Right ventricle myocardium inferior (tissue), 1 donor: ENCODE data around the gene THYN1. TPM values are rescaled to one million over a fixed set of nuclear protein-coding genes. Genes with fewer than 3 reads are reported as not detected.
"Not testable (repeated sequence)": the region's sequence is repeated elsewhere in the genome, so short reads cannot be mapped to it uniquely, and the experiment has no call there.

Source experiments
- ATAC-seq: fragments of 200-7000 bp; cut with Tn5 transposase; one replicate; pipeline ENCODE4 v1.9.1; 2020; ENCODE audit warnings: mild to moderate bottlenecking, moderate library complexity
- DNase-seq: peaks from one replicate; pipeline ENCODE4 v3.0.0; 2021; ENCODE audit errors: missing footprints
- intact Hi-C: fragments of 100-400 bp; cut with DNase I; formaldehyde crosslinking; loops from one replicate; pipeline ENCODE4 v1.11.0; 2022
- total RNA-seq: library from RNA; stranded (reverse); fragmentation: NEBNext Ultra II Directional; extraction: Animal tissue kit (Norgen Biotek cat#: 25700); gene quantifications from one replicate; pipeline ENCODE4 v1.2.1, GENCODE V29; 2021
- donor health status: DM: no; HTN: yes; CAD: no; lungs with severe emphysema.

THYN1 gene
- total RNA-seq, 1 donor from 2014 or later = 36.8 TPM

- intact Hi-C loops, DNase-seq, ATAC-seq: not testable (repeated sequence)
These were observed 2.0 kb upstream of the THYN1 start for GRCh38 chr11:134255184-134255561.

- no peak for ATAC-seq
- DNase-seq = no peak
- intact Hi-C loops = no loop called here
These were observed 1.5 kb upstream of the THYN1 start for GRCh38 chr11:134254433-134255183.

- no peak for ATAC-seq
- no peak for DNase-seq
- intact Hi-C loops = loop anchor here (1.0 kb wide), 1 partner anchor 28 kb away; the partner anchor contains the start of gene VPS26B
These were observed 585 bp downstream of the THYN1 start for GRCh38 chr11:134252346-134253187.

- ATAC-seq (no peak), DNase-seq (no peak)
- intact Hi-C loops = no loop called here
These were observed 2.5 kb downstream of the THYN1 start for GRCh38 chr11:134250675-134251074.

GRCh38 chr11:134250246-134250645, 2.9 kb downstream of the THYN1 start:
- no peak for ATAC-seq
- no peak for DNase-seq
- intact Hi-C loops = no loop called here

GRCh38 chr11:134248910-134249480, 4.2 kb downstream of the THYN1 start:
- DNase-seq (no peak), ATAC-seq (no peak)
- intact Hi-C loops = no loop called here

GRCh38 chr11:134246678-134247077, 6.5 kb downstream of the THYN1 start:
- intact Hi-C loops = no loop called here
- ATAC-seq (no peak), DNase-seq (no peak)

GRCh38 chr11:134246100-134246499, 7.1 kb downstream of the THYN1 start:
- intact Hi-C loops = no loop called here
- DNase-seq = no peak

GRCh38 chr11:134245434-134245833, 7.7 kb downstream of the THYN1 start:
- no peak for DNase-seq
- intact Hi-C loops = no loop called here
- no peak for ATAC-seq

More at GRCh38 chr11:134246100-134246499, 7.1 kb downstream of the THYN1 start:
- no peak for ATAC-seq

GRCh38 chr11:134244593-134244992, 8.6 kb downstream of the THYN1 start:
- ATAC-seq = no peak
- intact Hi-C loops = no loop called here
- DNase-seq = no peak

GRCh38 chr11:134243913-134244312, 9.2 kb downstream of the THYN1 start:
- intact Hi-C loops = no loop called here
- ATAC-seq (no peak), DNase-seq (no peak)

- intact Hi-C loops = no loop called here
- ATAC-seq (no peak), DNase-seq (no peak)
These were observed 10.8 kb downstream of the THYN1 start for GRCh38 chr11:134242376-134242775.

GRCh38 chr11:134240592-134240991, 12.6 kb downstream of the THYN1 start:
- no peak for DNase-seq
- ATAC-seq = no peak
- intact Hi-C loops = no loop called here

GRCh38 chr11:134238956-134239355, 14.2 kb downstream of the THYN1 start:
- DNase-seq (no peak), ATAC-seq (no peak)
- intact Hi-C loops = no loop called here

GRCh38 chr11:134237557-134237922, 15.6 kb downstream of the THYN1 start:
- DNase-seq (no peak), ATAC-seq (no peak)
- intact Hi-C loops = no loop called here

- ATAC-seq (no peak), DNase-seq (no peak)
- intact Hi-C loops = no loop called here
These were observed 16.2 kb downstream of the THYN1 start for GRCh38 chr11:134236834-134237556.

- DNase-seq = no peak
- intact Hi-C loops = no loop called here
- no peak for ATAC-seq
These were observed 17.8 kb downstream of the THYN1 start for GRCh38 chr11:134235399-134235798.

- DNase-seq (no peak), ATAC-seq (no peak)
- intact Hi-C loops = no loop called here
These were observed 19.4 kb downstream of the THYN1 start for GRCh38 chr11:134233729-134234179.
